HL-60 (cell line): ENCODE measurements around the gene TMOD1.

Experiments used
- DNase-seq, 2 experiments: peaks; one replicate each; pipeline ENCODE4 v3.0.0-alpha.2; 2010 to 2020; ENCODE audit warnings: low read depth in 1 of 2, low spot score in 1 of 2
- H3K27ac ChIP-seq: fragments of 250-450 bp; sonication (Bioruptor Pico); replicated peaks from 2 replicates; pipeline ENCODE4 v1.5.1; 2020; ENCODE audit warnings: mild to moderate bottlenecking, moderate library complexity
- H3K27me3 ChIP-seq: fragments of 250-450 bp; sonication (Bioruptor Pico); 2 replicates; pipeline ENCODE4 v1.5.1; 2021; ENCODE audit warnings: mild to moderate bottlenecking, moderate library complexity; ENCODE audit not compliant: insufficient read depth, poor library complexity, severe bottlenecking
- H3K4me3 ChIP-seq: replicated peaks from 2 replicates; pipeline ENCODE4 v1.5.1; 2011; ENCODE audit warnings: mild to moderate bottlenecking, control low read depth, low read length; ENCODE audit not compliant: insufficient read depth
- CTCF ChIP-seq: IDR thresholded peaks from one replicate; pipeline ENCODE4 v1.5.1; 2011; ENCODE audit warnings: low read length, control low read depth, inconsistent platforms; ENCODE audit not compliant: insufficient read depth
- GABPA ChIP-seq: IDR thresholded peaks from 2 replicates; pipeline ENCODE4 v1.6.1; 2012; ENCODE audit warnings: low read depth
- POLR2AphosphoS5 ChIP-seq: IDR thresholded peaks from 2 replicates; pipeline ENCODE4 v1.6.1; 2012; ENCODE audit warnings: low read depth
- REST ChIP-seq: IDR thresholded peaks from 2 replicates; pipeline ENCODE4 v1.6.1; 2012; ENCODE audit warnings: low read depth; ENCODE audit not compliant: insufficient replicate concordance
- SPI1 ChIP-seq: IDR thresholded peaks from 2 replicates; pipeline ENCODE4 v1.6.1; 2012; ENCODE audit warnings: low read depth, mild to moderate bottlenecking, borderline replicate concordance

Gene TMOD1

GRCh38 chr9:97547098-97547829, 45.8 kb downstream of the TMOD1 start:
- no peak overlapping the region for H3K27ac ChIP-seq
- DNase-seq = no peak
- H3K4me3 ChIP-seq = no peak overlapping the region
- TF ChIP-seq POLR2AphosphoS5 = no peak
- TF ChIP-seq REST = no peak
- no peaks in the 10 kb centered on the region for H3K27me3 ChIP-seq

- no peaks in the 10 kb centered on the region for H3K27me3 ChIP-seq
- no peak for TF ChIP-seq GABPA
- TF ChIP-seq REST = no peak
These were observed 46.9 kb downstream of the TMOD1 start for GRCh38 chr9:97548379-97548778.

GRCh38 chr9:97548819-97549540, 47.5 kb downstream of the TMOD1 start:
- Histone ChIP-seq H3K27me3 (no peaks in the 10 kb centered on the region), H3K4me3 (no peak overlapping the region), H3K27ac (no peak overlapping the region)
- TF ChIP-seq POLR2AphosphoS5 (no peak), CTCF (no peak), GABPA (no peak), SPI1 (no peak), REST (no peak)
- no peak for DNase-seq

More at GRCh38 chr9:97548379-97548778, 46.9 kb downstream of the TMOD1 start:
- no peak for DNase-seq
- no peak overlapping the region for H3K27ac ChIP-seq
- no peak overlapping the region for H3K4me3 ChIP-seq

- DNase-seq = no peak
- TF ChIP-seq REST (no peak), SPI1 (no peak), CTCF (no peak), GABPA (no peak), POLR2AphosphoS5 (no peak)
- Histone ChIP-seq H3K4me3 (no peak overlapping the region), H3K27ac (no peak overlapping the region), H3K27me3 (no peaks in the 10 kb centered on the region)
These were observed 48.9 kb downstream of the TMOD1 start for GRCh38 chr9:97550386-97550785.
